ENCODE results near the gene DNM3.
A peak's percentile ranks its signal among the peaks of the same experiment; 100 is the strongest.
"Not testable (repeated sequence)": the region's sequence is repeated elsewhere in the genome, so short reads cannot be mapped to it uniquely, and the experiment has no call there.

Gene DNM3

GRCh38 chr1:172423336-172423735 lies 582.0 kb downstream of the DNM3 start:
- DNase-seq (ENCODE audit: low spot score) = no peak

- DNase-seq (ENCODE audit: low spot score) = no peak
Observed at GRCh38 chr1:172425339-172425738, 584.0 kb downstream of the DNM3 start.

- DNase-seq (ENCODE audit: low spot score) = no peak
Observed at GRCh38 chr1:172427191-172427590, 585.9 kb downstream of the DNM3 start.

GRCh38 chr1:172429331-172430127 lies 588.2 kb downstream of the DNM3 start:
- peak; percentile 68 for DNase-seq (ENCODE audit: low spot score)

- no peak for DNase-seq (ENCODE audit: low spot score)
Observed at GRCh38 chr1:172430128-172430454, 588.8 kb downstream of the DNM3 start.

- no peak for DNase-seq (ENCODE audit: low spot score)
Observed at GRCh38 chr1:172431204-172431603, 589.9 kb downstream of the DNM3 start.

GRCh38 chr1:172431721-172432192 lies 590.5 kb downstream of the DNM3 start:
- DNase-seq (ENCODE audit: low spot score) = peak; percentile 29

- DNase-seq (ENCODE audit: low spot score) = not testable (repeated sequence)
Observed at GRCh38 chr1:172437183-172437582, 595.9 kb downstream of the DNM3 start.

GRCh38 chr1:172442404-172442803 lies 601.1 kb downstream of the DNM3 start:
- no peak for DNase-seq (ENCODE audit: low spot score)

- no peak for DNase-seq (ENCODE audit: low spot score)
Observed at GRCh38 chr1:172442843-172443565, 601.7 kb downstream of the DNM3 start.

- peak; percentile 92 for DNase-seq (ENCODE audit: low spot score)
Observed at GRCh38 chr1:172443666-172444453, 602.6 kb downstream of the DNM3 start, which contains the start of gene PIGC. Gene PIGC, minus strand, starts transcription at chr1:172444069. Its CDS starts 1,447 bp downstream, at chr1:172442622.

GRCh38 chr1:172446547-172446946 lies 605.2 kb downstream of the DNM3 start:
- no peak for DNase-seq (ENCODE audit: low spot score)

GRCh38 chr1:172447641-172448040 lies 606.3 kb downstream of the DNM3 start:
- no peak for DNase-seq (ENCODE audit: low spot score)

- no peak for DNase-seq (ENCODE audit: low spot score)
Observed at GRCh38 chr1:172448995-172449584, 607.8 kb downstream of the DNM3 start.

- peak; percentile 55 for DNase-seq (ENCODE audit: low spot score)
Observed at GRCh38 chr1:172449585-172450523, 608.6 kb downstream of the DNM3 start.

- no peak for DNase-seq (ENCODE audit: low spot score)
Observed at GRCh38 chr1:172450524-172450885, 609.2 kb downstream of the DNM3 start.

- DNase-seq (ENCODE audit: low spot score) = peak; percentile 61
Observed at GRCh38 chr1:172451002-172451443, 609.7 kb downstream of the DNM3 start.

GRCh38 chr1:172452536-172453152 lies 611.3 kb downstream of the DNM3 start:
- no peak for DNase-seq (ENCODE audit: low spot score)

- no peak for DNase-seq (ENCODE audit: low spot score)
Observed at GRCh38 chr1:172453153-172453545, 611.9 kb downstream of the DNM3 start.

- no peak for DNase-seq (ENCODE audit: low spot score)
Observed at GRCh38 chr1:172453607-172454006, 612.3 kb downstream of the DNM3 start.

Measured in CD4-positive, alpha-beta T cell treated with Interleukin-2 at 100 ng/mL for 4 hours (primary cell).